MG63 (cell line): ENCODE measurements around the gene MAP3K10. TPM values are rescaled to one million over a fixed set of nuclear protein-coding genes. Genes with fewer than 3 reads are reported as not detected.
"Not testable (repeated sequence)": the region's sequence is repeated elsewhere in the genome, so short reads cannot be mapped to it uniquely, and the experiment has no call there.

ENCODE experiments used
- DNase-seq: peaks from one replicate; pipeline ENCODE4 v3.0.0-alpha.2; 2020
- H3K27me3 ChIP-seq: fragments of 250-450 bp; sonication (Bioruptor Pico); 2 replicates; pipeline ENCODE4 v1.5.1; 2020; ENCODE audit warnings: mild to moderate bottlenecking, moderate library complexity
- H3K36me3 ChIP-seq: fragments of 250-450 bp; sonication (Bioruptor Pico); 2 replicates; pipeline ENCODE4 v1.5.1; 2020; ENCODE audit warnings: mild to moderate bottlenecking, moderate library complexity
- H3K4me3 ChIP-seq: fragments of 250-450 bp; sonication (Bioruptor Pico); 2 replicates; pipeline ENCODE4 v1.5.1; 2020; ENCODE audit warnings: mild to moderate bottlenecking, moderate library complexity
- H3K9me3 ChIP-seq: fragments of 250-450 bp; sonication (Bioruptor Pico); 2 replicates; pipeline ENCODE4 v1.5.1; 2020; ENCODE audit warnings: mild to moderate bottlenecking, moderate library complexity
- total RNA-seq: library from RNA; depleted of rRNA; stranded (reverse); fragments of >200 nt; shearing (Covaris generic); gene quantifications from 2 replicates; pipeline ENCODE4 v1.2.3, GENCODE V29; 2014; ENCODE audit warnings: low replicate concordance

The MAP3K10 gene
- total RNA-seq, 1 experiment from 2014 or later: 13.8 TPM

GRCh38 chr19:40204381-40204780 is 13.2 kb downstream of the MAP3K10 start:
- Histone ChIP-seq H3K27me3 (no peaks in the 10 kb centered on the region), H3K36me3 (peaks cover 11% of the 10 kb centered on the region), H3K9me3 (no peaks in the 10 kb centered on the region), H3K4me3 (no peak overlapping the region)
- DNase-seq: no peak

GRCh38 chr19:40205760-40206159 is 14.5 kb downstream of the MAP3K10 start:
- DNase-seq: no peak
- H3K36me3 ChIP-seq: peaks cover 15% of the 10 kb centered on the region
- H3K4me3 ChIP-seq: no peak overlapping the region
- H3K9me3 ChIP-seq: no peaks in the 10 kb centered on the region
- H3K27me3 ChIP-seq: no peaks in the 10 kb centered on the region

GRCh38 chr19:40208602-40209001 is 17.4 kb downstream of the MAP3K10 start:
- no peak overlapping the region for H3K4me3 ChIP-seq
- no peaks in the 10 kb centered on the region for H3K27me3 ChIP-seq
- H3K9me3 ChIP-seq: no peaks in the 10 kb centered on the region
- H3K36me3 ChIP-seq: peaks cover 11% of the 10 kb centered on the region
- DNase-seq: no peak

- Histone ChIP-seq H3K27me3 (no peaks in the 10 kb centered on the region), H3K36me3 (peaks cover 11% of the 10 kb centered on the region), H3K9me3 (no peaks in the 10 kb centered on the region), H3K4me3 (no peak overlapping the region)
- no peak for DNase-seq
These were observed 19.7 kb downstream of the MAP3K10 start for GRCh38 chr19:40210889-40211288.

GRCh38 chr19:40213251-40213829 is 22.1 kb downstream of the MAP3K10 start:
- H3K27me3 ChIP-seq: peaks cover 20% of the 10 kb centered on the region
- no peak overlapping the region for H3K4me3 ChIP-seq
- peaks cover 11% of the 10 kb centered on the region for H3K36me3 ChIP-seq
- no peak for DNase-seq
- no peaks in the 10 kb centered on the region for H3K9me3 ChIP-seq

GRCh38 chr19:40213882-40214570 is 22.8 kb downstream of the MAP3K10 start:
- Histone ChIP-seq H3K27me3 (peaks cover 26% of the 10 kb centered on the region), H3K4me3 (no peak overlapping the region), H3K9me3 (no peaks in the 10 kb centered on the region), H3K36me3 (peaks cover 10% of the 10 kb centered on the region)
- no peak for DNase-seq

GRCh38 chr19:40214936-40215335 is 23.7 kb downstream of the MAP3K10 start:
- Histone ChIP-seq H3K36me3 (peaks cover under 1% of the 10 kb centered on the region), H3K4me3 (no peak overlapping the region), H3K9me3 (no peaks in the 10 kb centered on the region), H3K27me3 (peaks cover 28% of the 10 kb centered on the region)
- DNase-seq: no peak

- DNase-seq: no peak
- H3K9me3 ChIP-seq: no peaks in the 10 kb centered on the region
These were observed 25.0 kb downstream of the MAP3K10 start for GRCh38 chr19:40216013-40216776.

GRCh38 chr19:40216777-40217026 is 25.5 kb downstream of the MAP3K10 start:
- Histone ChIP-seq H3K4me3 (no peak overlapping the region), H3K9me3 (no peaks in the 10 kb centered on the region), H3K36me3 (no peaks in the 10 kb centered on the region), H3K27me3 (peaks cover 28% of the 10 kb centered on the region)
- DNase-seq: no peak

More at GRCh38 chr19:40216013-40216776, 25.0 kb downstream of the MAP3K10 start:
- H3K4me3 ChIP-seq: no peak overlapping the region
- H3K27me3 ChIP-seq: peaks cover 28% of the 10 kb centered on the region
- no peaks in the 10 kb centered on the region for H3K36me3 ChIP-seq

GRCh38 chr19:40217027-40217810 is 26.0 kb downstream of the MAP3K10 start:
- Histone ChIP-seq H3K4me3 (no peak overlapping the region), H3K9me3 (no peaks in the 10 kb centered on the region), H3K36me3 (no peaks in the 10 kb centered on the region), H3K27me3 (peaks cover 28% of the 10 kb centered on the region)
- no peak for DNase-seq

GRCh38 chr19:40217934-40218890 is 27.0 kb downstream of the MAP3K10 start, which contains the start of gene TTC9B:
Gene TTC9B (minus strand): TSS chr19:40218384. CDS start chr19:40218381, 3 bp downstream.
- Histone ChIP-seq H3K9me3 (peaks cover 3% of the 10 kb centered on the region; the same call in 1 of the 2 replicates), H3K4me3 (no peak within 1 kb of the TSS), H3K27me3 (peaks cover 28% of the 10 kb centered on the region), H3K36me3 (no peaks in the 10 kb centered on the region)
- DNase-seq: peak; percentile 37

GRCh38 chr19:40219029-40219428 is 27.8 kb downstream of the MAP3K10 start:
- peaks cover 28% of the 10 kb centered on the region for H3K27me3 ChIP-seq
- not testable (repeated sequence) for H3K4me3 ChIP-seq, DNase-seq, H3K36me3 ChIP-seq, H3K9me3 ChIP-seq

GRCh38 chr19:40219721-40220276 is 28.6 kb downstream of the MAP3K10 start:
- Histone ChIP-seq H3K4me3 (peak overlapping the region; percentile 24; the same call in 1 of the 2 replicates), H3K27me3 (peaks cover 28% of the 10 kb centered on the region), H3K9me3 (peaks cover 4% of the 10 kb centered on the region; the same call in 1 of the 2 replicates), H3K36me3 (no peaks in the 10 kb centered on the region)
- peak; percentile 59 for DNase-seq

GRCh38 chr19:40220674-40221073 is 29.4 kb downstream of the MAP3K10 start:
- Histone ChIP-seq H3K9me3 (peaks cover 4% of the 10 kb centered on the region; the same call in 1 of the 2 replicates), H3K4me3 (no peak overlapping the region), H3K36me3 (no peaks in the 10 kb centered on the region), H3K27me3 (peaks cover 28% of the 10 kb centered on the region)
- DNase-seq: no peak

- Histone ChIP-seq H3K27me3 (peaks cover 22% of the 10 kb centered on the region), H3K36me3 (no peaks in the 10 kb centered on the region), H3K9me3 (peaks cover 4% of the 10 kb centered on the region; the same call in 1 of the 2 replicates), H3K4me3 (no peak overlapping the region)
- peak; percentile 81 for DNase-seq
These were observed 30.8 kb downstream of the MAP3K10 start for GRCh38 chr19:40221858-40222619.
